A673 (cell line): ENCODE measurements around the gene LY6G5B.

Source experiments
- EZH2 ChIP-seq: fragments of 200-600 bp; sonication (generic); IDR thresholded peaks from 2 replicates; pipeline ENCODE4 v1.6.1; 2017; ENCODE audit warnings: borderline replicate concordance, low read depth, mild to moderate bottlenecking, mixed read lengths, antibody characterized with exemption, low read length; ENCODE audit not compliant: poor library complexity, severe bottlenecking
- TF ChIP-seq, protein P1 (sequence below): fragments of 300-800, 200-600 bp; sonication (generic); conservative IDR thresholded peaks from 2 replicates; pipeline ENCODE4 v1.5.1; 2017; ENCODE audit warnings: low read depth, mild to moderate bottlenecking, antibody characterized with exemption, low read length, moderate library complexity, mixed read lengths

DNA sequence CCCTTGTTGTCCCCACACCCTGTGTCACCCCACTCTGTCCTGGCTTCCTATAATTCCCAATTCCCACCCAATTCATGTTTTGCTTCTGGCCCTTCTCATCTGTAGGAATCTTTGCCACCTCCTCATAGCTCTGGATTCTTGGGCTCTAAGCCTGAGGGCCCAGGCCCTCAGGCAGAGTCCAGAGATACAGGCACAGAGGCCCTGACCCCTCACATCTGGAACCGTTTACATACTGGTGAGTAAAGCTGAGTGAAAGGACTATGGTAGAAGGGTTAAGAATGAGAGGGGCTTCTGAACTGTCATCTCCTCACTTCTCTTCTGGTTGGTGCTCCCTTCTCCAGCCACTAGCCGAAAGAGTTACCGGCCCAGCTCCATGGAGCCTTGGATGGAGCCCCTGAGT is 35.6 kb upstream of the LY6G5B start:
- TF ChIP-seq, protein P1, sequence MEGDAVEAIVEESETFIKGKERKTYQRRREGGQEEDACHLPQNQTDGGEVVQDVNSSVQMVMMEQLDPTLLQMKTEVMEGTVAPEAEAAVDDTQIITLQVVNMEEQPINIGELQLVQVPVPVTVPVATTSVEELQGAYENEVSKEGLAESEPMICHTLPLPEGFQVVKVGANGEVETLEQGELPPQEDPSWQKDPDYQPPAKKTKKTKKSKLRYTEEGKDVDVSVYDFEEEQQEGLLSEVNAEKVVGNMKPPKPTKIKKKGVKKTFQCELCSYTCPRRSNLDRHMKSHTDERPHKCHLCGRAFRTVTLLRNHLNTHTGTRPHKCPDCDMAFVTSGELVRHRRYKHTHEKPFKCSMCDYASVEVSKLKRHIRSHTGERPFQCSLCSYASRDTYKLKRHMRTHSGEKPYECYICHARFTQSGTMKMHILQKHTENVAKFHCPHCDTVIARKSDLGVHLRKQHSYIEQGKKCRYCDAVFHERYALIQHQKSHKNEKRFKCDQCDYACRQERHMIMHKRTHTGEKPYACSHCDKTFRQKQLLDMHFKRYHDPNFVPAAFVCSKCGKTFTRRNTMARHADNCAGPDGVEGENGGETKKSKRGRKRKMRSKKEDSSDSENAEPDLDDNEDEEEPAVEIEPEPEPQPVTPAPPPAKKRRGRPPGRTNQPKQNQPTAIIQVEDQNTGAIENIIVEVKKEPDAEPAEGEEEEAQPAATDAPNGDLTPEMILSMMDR: no peak
- no peak for TF ChIP-seq EZH2
